ENCODE measurements around the gene POU2AF1.

Gene POU2AF1

DNA sequence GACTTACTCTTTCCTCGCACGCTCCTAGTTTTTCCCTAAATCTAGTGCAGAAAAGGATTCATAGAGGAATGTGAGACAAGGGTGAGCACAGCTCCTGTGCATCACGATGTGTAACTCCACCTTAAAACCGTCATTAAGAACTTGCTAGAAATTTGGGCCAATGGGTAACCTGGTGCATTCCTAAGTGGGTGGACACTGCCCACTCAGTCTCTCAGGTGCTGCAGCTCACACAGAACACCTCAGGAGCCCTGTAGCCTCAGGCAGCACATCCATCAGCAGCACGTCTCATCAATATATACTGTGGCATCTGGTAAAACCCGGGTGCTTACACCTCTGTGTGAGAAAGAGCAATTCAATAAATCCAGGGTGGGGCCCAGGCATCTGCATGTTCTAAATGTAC is 68.4 kb downstream of the POU2AF1 start:
- no peak for DNase-seq

DNA sequence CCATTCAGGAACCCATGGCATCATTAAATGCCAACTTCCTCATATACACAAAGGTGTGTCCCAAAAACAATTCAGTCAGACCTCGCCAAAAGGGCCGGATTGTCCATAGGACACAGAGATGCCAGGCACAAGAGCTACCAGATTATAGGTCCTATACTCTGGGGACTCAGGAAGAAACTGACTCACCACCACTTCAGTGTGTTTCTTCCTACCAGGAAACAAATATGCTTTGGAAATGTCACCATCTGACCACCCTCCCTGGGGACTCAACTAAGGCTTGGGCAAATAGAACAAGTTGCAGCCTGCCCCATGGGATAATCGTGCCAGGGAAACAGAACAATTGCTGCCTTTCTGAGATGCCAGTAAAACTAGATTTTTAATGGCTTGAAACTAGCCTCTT is 69.0 kb downstream of the POU2AF1 start:
- no peak for DNase-seq

- no peak for DNase-seq
Observed at GRCh38 chr11:111309215-111309915, 69.7 kb downstream of the POU2AF1 start.

DNA sequence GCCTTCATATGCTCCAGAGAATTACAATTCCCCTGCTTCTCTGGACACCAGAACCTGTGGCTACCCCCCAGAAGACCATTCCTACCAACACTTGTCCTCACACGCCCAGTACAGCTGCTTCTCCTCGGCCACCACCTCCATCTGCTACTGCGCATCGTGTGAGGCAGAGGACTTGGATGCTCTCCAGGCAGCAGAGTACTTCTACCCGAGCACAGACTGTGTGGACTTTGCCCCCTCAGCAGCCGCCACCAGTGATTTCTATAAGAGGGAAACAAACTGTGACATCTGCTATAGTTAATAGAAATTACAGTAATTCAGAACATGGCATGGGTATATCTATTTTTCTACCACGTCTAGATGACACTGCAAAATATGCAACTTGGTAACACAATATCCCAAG is 70.9 kb downstream of the POU2AF1 start:
- DNase-seq, result no peak

DNA sequence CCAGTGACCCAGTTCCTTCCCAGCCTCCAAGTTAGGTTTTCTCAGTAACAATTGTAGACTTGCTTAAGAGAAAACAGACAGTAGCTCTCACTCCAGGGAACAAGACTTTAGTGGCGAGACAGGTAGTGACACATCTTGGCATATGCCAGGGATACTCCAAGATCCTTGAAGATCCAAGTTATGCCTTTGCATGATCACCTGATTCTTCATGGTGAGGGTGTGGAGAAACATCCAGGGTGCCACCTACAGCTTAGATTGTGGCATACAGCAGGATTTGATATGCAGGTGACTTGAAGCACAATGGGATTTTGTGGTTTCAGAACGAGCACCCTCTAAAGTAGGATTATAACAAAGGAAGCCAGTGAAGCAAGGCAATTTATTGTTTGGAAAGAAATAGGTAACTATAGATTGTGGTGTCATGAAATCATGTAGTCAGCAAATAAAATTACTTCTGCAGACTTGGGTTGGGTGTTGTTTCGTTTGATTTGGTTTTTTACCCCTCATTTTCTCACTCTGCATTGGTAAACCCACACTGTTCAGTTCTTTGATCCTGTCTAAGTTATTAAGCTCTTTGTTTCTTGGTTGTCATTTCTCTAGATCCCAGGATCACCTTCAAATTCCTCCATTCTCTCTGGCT is 71.5 kb downstream of the POU2AF1 start:
- DNase-seq, result no peak

GRCh38 chr11:111306321-111306720 is 72.8 kb downstream of the POU2AF1 start:
- DNase-seq, result no peak

DNA sequence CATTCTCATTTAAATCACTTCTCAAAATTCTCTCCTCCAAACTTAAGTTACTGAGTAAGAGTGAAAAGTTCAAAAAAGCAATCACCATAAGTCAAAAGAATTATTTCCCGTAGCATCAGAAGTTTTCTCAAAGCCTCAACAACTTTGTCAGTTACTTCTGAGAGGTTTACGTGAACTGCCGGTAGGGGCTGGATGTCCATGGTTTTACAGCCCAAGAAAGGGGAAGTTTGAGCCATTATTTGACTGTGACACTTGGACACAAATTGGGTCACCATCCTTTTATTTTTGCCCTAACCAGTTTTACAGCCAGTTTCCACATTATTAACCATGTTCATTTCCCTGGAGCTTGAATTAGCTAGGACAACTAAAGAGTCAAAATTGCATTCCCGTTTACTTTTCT is 73.2 kb downstream of the POU2AF1 start:
- DNase-seq, result no peak

DNA sequence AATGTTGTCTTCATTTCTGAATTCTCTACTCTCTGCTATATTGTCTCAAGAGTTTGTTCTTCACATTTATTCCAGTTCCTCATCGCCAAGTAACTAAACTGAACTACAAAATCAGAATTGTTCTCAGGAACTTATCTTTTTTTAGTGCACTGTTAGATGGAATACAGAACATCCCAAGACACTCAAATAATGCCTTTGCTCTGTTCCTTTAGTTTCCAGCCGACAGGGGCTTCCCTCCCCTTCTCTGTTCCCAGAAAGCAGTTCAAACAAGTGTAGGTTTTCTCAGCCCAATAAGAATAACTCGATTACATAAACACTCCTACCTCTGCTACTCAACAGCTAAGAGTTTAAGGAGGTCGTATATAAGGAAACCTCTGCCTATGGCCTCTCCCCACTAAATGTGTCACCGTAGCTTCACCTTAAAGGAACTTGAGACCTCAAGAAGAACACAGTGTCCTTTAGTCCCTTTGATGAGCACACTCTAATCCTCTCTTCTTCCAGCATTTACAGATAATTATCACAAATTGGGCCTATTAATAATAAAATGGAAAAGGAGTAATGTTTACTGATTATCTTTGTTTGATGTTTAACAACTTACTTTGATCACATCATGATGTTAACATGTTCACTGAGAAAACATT is 73.8 kb downstream of the POU2AF1 start:
- DNase-seq, result no peak

- no peak for DNase-seq
Observed at GRCh38 chr11:111303461-111303860, 75.6 kb downstream of the POU2AF1 start.

DNA sequence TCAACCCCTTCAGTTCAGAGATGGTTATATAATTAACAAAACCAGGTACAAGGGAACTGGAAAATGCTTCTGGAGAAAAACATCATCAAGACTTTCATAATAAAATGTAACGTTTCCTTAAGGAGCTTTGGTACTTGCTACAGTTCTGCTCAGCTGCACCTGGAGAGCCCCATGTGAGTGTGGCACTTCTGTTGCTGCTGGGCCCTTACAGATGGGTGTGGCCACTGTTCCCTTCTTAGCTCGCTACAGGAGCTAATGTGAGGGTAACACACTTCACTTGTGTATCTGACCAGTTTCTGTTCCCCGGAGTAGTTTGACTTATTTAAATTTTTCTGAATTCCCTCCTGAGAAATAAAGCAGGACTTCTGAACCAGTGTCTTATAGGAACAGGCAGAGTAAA is 76.8 kb downstream of the POU2AF1 start:
- no peak for DNase-seq

All from C1 segment of cervical spinal cord (tissue), 14 donors.